C4-2B (cell line): ENCODE measurements around the gene HNRNPD.
"Not testable (repeated sequence)": the region's sequence is repeated elsewhere in the genome, so short reads cannot be mapped to it uniquely, and the experiment has no call there.

Experiments used
- H3K27ac ChIP-seq: fragments of 450-650 bp; 2 replicates; pipeline ENCODE4 v1.5.1; 2017
- ZFX ChIP-seq: fragments of 450-650 bp; IDR thresholded peaks from 2 replicates; pipeline ENCODE4 v1.6.1; 2017
- TF ChIP-seq, protein P1 (sequence below): fragments of 450-650 bp; conservative IDR thresholded peaks from 2 replicates; pipeline ENCODE4 v1.5.1; 2017; ENCODE audit warnings: mild to moderate bottlenecking

HNRNPD gene

DNA sequence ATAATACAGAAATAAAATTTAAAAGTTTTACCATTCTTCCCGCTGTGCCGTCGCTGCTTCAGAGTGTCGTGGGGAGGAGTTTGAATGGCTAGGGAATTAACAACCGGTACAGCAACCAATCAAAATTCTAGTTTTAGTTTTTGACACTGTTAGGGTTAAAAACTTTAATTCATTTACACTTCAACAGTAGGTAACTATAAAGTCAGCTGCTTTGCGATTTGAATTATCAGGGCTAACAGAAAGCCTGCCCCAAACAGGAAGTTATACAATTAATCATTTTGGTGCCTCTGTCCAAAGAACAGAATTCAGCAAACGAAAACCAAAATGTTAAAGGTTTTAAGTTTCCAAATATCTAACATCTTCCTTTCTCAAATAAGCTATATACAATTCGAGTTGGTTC is 2.3 kb downstream of the HNRNPD start:
- TF ChIP-seq ZFX: no peak
- TF ChIP-seq, protein P1, sequence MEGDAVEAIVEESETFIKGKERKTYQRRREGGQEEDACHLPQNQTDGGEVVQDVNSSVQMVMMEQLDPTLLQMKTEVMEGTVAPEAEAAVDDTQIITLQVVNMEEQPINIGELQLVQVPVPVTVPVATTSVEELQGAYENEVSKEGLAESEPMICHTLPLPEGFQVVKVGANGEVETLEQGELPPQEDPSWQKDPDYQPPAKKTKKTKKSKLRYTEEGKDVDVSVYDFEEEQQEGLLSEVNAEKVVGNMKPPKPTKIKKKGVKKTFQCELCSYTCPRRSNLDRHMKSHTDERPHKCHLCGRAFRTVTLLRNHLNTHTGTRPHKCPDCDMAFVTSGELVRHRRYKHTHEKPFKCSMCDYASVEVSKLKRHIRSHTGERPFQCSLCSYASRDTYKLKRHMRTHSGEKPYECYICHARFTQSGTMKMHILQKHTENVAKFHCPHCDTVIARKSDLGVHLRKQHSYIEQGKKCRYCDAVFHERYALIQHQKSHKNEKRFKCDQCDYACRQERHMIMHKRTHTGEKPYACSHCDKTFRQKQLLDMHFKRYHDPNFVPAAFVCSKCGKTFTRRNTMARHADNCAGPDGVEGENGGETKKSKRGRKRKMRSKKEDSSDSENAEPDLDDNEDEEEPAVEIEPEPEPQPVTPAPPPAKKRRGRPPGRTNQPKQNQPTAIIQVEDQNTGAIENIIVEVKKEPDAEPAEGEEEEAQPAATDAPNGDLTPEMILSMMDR: no peak
- no peak overlapping the region for H3K27ac ChIP-seq

DNA sequence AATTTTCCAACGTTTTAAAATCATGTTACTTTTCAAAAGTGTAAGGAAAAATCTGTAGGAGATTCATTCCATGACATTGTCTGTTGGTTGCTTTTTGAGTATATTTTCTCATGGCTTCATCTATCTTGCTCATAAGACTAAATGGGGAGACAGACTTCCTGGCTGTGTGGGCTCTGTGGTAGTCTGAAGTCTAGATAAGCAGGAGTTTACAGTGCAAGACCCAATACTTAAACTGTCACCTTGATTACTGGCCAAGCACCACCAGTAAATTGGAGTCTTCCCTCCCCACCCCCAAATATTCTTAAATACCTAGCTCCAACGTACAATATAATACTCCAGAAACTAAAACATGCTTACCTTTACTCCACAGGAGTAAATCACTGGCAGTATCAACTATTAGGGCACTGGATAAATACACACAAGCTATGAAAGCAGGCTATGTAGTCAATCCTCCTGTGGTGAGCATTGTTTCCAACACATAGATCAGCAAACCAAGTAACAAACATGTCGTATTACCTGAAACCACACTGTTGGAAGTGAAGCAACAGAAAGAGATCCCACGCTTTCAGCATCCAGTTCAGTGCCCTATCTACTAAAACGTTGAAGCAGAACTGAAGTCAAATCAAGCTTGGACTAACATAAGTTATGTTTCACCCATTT is 6.2 kb downstream of the HNRNPD start:
- H3K27ac ChIP-seq: no peak overlapping the region
- no peak for TF ChIP-seq ZFX
- TF ChIP-seq, protein P1: no peak

DNA sequence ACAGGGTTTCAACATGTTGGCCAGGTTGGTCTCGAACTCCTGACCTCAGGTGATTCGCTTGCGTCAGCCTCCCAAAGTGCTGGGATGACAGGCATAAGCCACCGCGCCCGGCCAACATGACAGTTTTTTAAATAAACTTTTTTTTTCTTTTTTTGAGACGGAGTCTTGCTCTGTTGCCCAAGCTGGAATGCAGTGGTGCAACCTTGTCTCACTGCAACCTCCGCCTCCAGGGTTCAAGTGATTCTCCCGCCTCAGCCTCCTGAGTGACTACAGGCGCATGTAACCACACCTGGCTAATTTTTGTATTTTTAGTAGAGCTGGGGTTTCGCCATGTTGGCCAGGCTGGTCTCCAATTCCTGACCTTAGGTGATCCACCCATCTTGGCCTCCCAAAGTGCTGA is 7.4 kb downstream of the HNRNPD start:
- not testable (repeated sequence) for H3K27ac ChIP-seq

DNA sequence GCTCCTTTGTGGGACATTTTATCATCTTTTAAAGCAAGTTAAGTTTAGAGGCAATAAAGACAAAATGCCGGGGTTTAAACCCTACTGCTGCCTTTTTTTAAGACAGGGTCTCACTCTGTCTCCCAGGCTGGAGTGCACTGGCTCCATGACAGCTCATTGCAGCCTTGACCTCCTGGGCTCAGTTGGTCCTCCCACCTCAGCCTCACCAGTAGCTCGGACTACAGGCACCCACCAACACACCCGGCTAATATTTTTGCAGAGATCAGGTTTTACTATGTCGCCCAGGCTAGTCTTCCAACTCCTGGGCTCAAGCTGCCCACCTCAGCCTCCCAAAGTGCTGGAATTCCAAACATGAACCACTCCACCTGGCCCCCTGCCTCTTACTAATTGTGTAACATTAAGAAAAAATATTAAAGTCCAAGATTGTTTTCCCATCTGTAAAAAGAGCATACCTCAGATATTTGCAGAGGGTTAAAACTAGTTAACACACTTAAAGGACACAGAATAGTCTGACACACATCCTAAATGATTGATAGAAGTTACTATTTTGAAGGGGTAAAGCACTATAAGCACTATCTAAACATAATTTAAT is 9.8 kb downstream of the HNRNPD start:
- no peak overlapping the region for H3K27ac ChIP-seq
- TF ChIP-seq ZFX: no peak
- TF ChIP-seq, protein P1: no peak

DNA sequence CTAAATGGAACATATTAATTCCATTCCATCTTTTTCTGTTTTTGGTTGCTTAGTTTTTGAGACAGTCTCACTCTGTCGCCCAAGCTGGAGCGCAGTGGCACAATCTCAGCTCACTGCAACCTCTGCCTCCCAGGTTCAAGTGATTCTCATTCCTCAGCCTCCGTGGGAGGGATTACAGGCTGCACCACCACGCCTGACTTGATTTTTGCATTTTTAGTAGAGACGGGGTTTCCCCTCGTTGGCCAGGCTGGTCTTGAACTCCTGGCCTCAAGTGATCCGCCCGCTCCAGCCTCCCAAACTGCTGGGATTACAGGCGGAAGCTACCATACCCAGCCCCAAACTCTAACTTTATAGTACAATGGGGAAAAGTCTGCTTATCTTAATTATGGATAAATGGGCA is 11.2 kb downstream of the HNRNPD start:
- H3K27ac ChIP-seq: no peak overlapping the region
- TF ChIP-seq ZFX: no peak
- TF ChIP-seq, protein P1: no peak

DNA sequence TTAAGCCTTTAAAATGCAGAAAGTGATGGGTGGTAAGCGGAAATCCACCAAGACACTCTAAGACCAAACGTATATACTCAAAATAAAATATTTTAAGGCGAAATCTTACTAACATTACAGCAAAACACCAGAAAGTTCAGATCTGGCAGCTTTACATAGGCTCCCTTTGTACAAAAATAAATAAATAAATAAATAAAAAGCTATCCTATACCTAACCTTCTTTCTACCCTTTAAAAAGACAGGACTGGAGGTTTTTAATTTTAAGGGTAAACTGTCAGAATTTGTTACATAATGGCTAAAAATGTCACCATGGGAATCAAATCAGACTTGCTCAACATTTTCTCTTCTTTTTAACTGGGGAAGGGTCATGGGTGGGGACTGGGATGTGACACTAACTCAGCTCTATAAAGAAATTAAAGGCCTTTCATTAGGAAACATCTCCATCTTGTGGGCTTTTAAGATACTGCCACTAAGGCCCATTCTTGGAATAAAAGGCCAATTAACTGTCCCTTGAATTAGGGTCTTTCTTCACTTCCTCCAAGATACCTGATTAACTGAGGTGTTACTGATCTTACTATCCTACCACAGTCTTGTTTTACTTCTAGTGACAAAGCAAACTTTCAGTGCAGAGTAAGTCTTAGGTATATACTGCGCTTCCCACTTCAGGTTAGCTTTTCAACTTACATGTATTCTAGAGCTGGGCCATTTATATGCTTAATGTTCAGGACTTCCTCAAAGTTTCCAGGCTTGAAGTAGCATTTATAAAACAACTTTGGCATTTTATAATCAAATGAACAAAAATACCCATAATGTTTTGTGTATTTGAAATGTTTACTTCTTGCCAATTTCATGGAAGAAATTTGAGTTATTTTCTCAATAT is 13.3 kb downstream of the HNRNPD start:
- H3K27ac ChIP-seq: no peak overlapping the region
- TF ChIP-seq, protein P1: peak; percentile 71
- TF ChIP-seq ZFX: no peak

DNA sequence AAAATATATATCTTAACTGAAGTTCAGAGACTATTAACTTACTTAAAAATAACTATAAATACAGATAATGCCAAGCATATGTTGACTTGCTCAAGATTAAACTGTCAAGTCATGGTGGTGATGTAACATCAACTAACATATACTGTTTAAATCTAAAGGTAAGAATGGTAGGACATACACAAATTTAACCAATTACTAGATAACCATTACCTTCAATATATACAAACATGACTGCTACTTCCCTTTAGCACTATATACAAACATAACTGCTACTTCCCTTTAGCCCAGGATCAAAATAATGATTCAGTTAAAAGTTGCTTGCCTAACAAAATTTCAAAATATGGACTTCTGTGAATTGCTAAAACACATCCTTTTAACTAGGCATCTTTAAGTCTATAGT is 14.9 kb downstream of the HNRNPD start:
- no peak overlapping the region for H3K27ac ChIP-seq
- TF ChIP-seq, protein P1: no peak
- no peak for TF ChIP-seq ZFX
